ENCODE measurements around the gene EGFLAM. TPM values are rescaled to one million over a fixed set of nuclear protein-coding genes. Genes with fewer than 3 reads are reported as not detected.

EGFLAM gene
- total and polyA plus RNA-seq, 3 donors from 2014 or later: 12.0 to 38.8 (median 15.2) TPM

GRCh38 chr5:38240212-38240611 lies 18.1 kb upstream of the EGFLAM start:
- no peak for TF ChIP-seq CTCF (IDR thresholded peaks at IDR 0.05)
- TF ChIP-seq POLR2A (IDR thresholded peaks at IDR 0.05): no peak
- Histone ChIP-seq H3K4me3 (no peak overlapping the region), H3K36me3 (ENCODE audit: low read depth, missing control alignments) (no peaks in the 10 kb centered on the region), H3K27me3 (no peaks in the 10 kb centered on the region), H3K27ac (no peak overlapping the region), H3K9me3 (no peaks in the 10 kb centered on the region), H3K4me1 (no peaks in the 10 kb centered on the region)
- WGBS, 2 donors: 32% methylated on average over 1 of the region's 1 CpG
- no peak for DNase-seq
- intact Hi-C loops (cut with DNase I; ENCODE audit: low total_unique reads): no loop called here

- no peak for DNase-seq
- Histone ChIP-seq H3K9me3 (no peaks in the 10 kb centered on the region), H3K27ac (no peak overlapping the region), H3K4me1 (no peaks in the 10 kb centered on the region), H3K4me3 (no peak overlapping the region), H3K36me3 (ENCODE audit: low read depth, missing control alignments) (no peaks in the 10 kb centered on the region), H3K27me3 (no peaks in the 10 kb centered on the region)
- 70 to 79% methylated on average over 5 of the region's 5 CpGs for WGBS, 2 donors
- intact Hi-C loops (cut with DNase I; ENCODE audit: low total_unique reads): no loop called here
- TF ChIP-seq CTCF (IDR thresholded peaks at IDR 0.05): no peak
- no peak for TF ChIP-seq POLR2A (IDR thresholded peaks at IDR 0.05)
Measured at GRCh38 chr5:38241655-38242054, 16.7 kb upstream of the EGFLAM start.

- H3K4me3 ChIP-seq: no peak overlapping the region
- intact Hi-C loops (cut with DNase I; ENCODE audit: low total_unique reads): no loop called here
- H3K36me3 ChIP-seq (ENCODE audit: low read depth, missing control alignments): no peaks in the 10 kb centered on the region
- H3K27me3 ChIP-seq: no peaks in the 10 kb centered on the region
- WGBS, 2 donors: 91 to 95% methylated on average over 6 of the region's 6 CpGs
- TF ChIP-seq POLR2A (IDR thresholded peaks at IDR 0.05) (no peak), CTCF (IDR thresholded peaks at IDR 0.05) (no peak)
- H3K27ac ChIP-seq: no peak overlapping the region
- H3K4me1 ChIP-seq: no peaks in the 10 kb centered on the region
- H3K9me3 ChIP-seq: no peaks in the 10 kb centered on the region
- DNase-seq: no peak
Measured at GRCh38 chr5:38245307-38245706, 13.1 kb upstream of the EGFLAM start.

GRCh38 chr5:38249301-38249700 lies 9.1 kb upstream of the EGFLAM start:
- Histone ChIP-seq H3K36me3 (ENCODE audit: low read depth, missing control alignments) (no peaks in the 10 kb centered on the region), H3K27ac (no peak overlapping the region), H3K4me1 (no peaks in the 10 kb centered on the region), H3K9me3 (no peaks in the 10 kb centered on the region), H3K4me3 (no peak overlapping the region), H3K27me3 (no peaks in the 10 kb centered on the region)
- WGBS, 2 donors: 20 to 86% methylated on average over 1 of the region's 1 CpG
- no peak for DNase-seq
- intact Hi-C loops (cut with DNase I; ENCODE audit: low total_unique reads): no loop called here
- no peak for TF ChIP-seq POLR2A (IDR thresholded peaks at IDR 0.05)

GRCh38 chr5:38249812-38250211 lies 8.5 kb upstream of the EGFLAM start:
- no peak overlapping the region for H3K4me3 ChIP-seq
- H3K4me1 ChIP-seq: no peaks in the 10 kb centered on the region
- WGBS, 2 donors: 87 to 90% methylated on average over 2 of the region's 2 CpGs
- intact Hi-C loops (cut with DNase I; ENCODE audit: low total_unique reads): no loop called here
- TF ChIP-seq POLR2A (IDR thresholded peaks at IDR 0.05): no peak
- no peak for TF ChIP-seq CTCF (IDR thresholded peaks at IDR 0.05)
- no peak overlapping the region for H3K27ac ChIP-seq
- DNase-seq: no peak
- no peaks in the 10 kb centered on the region for H3K36me3 ChIP-seq (ENCODE audit: low read depth, missing control alignments)
- H3K9me3 ChIP-seq: no peaks in the 10 kb centered on the region
- no peaks in the 10 kb centered on the region for H3K27me3 ChIP-seq

Data from testis (tissue), 3 donors.